Trophoblast cell (in vitro differentiated cells and primary cell): Measurements from ENCODE around the gene ADCY4.

Experiments used
- DNase-seq, 2 donors: peaks; one replicate each; pipeline ENCODE4 v3.0.0-alpha.2; 2016
- H2AFZ ChIP-seq: 2 replicates; pipeline ENCODE4 v1.6.1; 2013; ENCODE audit warnings: low read length, moderate library complexity, mild to moderate bottlenecking; ENCODE audit not compliant: insufficient read depth, poor library complexity
- H2AK5ac ChIP-seq: 2 replicates; pipeline ENCODE4 v1.6.1; 2013; ENCODE audit warnings: mild to moderate bottlenecking, low read length
- H2BK120ac ChIP-seq: 2 replicates; pipeline ENCODE4 v1.6.1; 2013; ENCODE audit warnings: low read length, mild to moderate bottlenecking, moderate library complexity; ENCODE audit not compliant: insufficient read depth, poor library complexity
- H2BK12ac ChIP-seq: 2 replicates; pipeline ENCODE4 v1.6.1; 2013; ENCODE audit warnings: mild to moderate bottlenecking, low read length, moderate library complexity
- H2BK5ac ChIP-seq: 2 replicates; pipeline ENCODE4 v1.6.1; 2013; ENCODE audit warnings: low read length, low read depth, moderate library complexity, mild to moderate bottlenecking; ENCODE audit not compliant: poor library complexity
- H3K14ac ChIP-seq: 2 replicates; pipeline ENCODE4 v1.6.1; 2013; ENCODE audit warnings: mild to moderate bottlenecking, low read length
- H3K18ac ChIP-seq: 2 replicates; pipeline ENCODE4 v1.6.1; 2013; ENCODE audit warnings: mild to moderate bottlenecking, low read length
- H3K23ac ChIP-seq: 2 replicates; pipeline ENCODE4 v1.6.1; 2013; ENCODE audit warnings: low read length
- H3K27ac ChIP-seq: 2 replicates; pipeline ENCODE4 v1.5.1; 2013; ENCODE audit warnings: low read depth, mild to moderate bottlenecking, inconsistent platforms, low read length, moderate library complexity
- H3K27me3 ChIP-seq: 2 replicates; pipeline ENCODE4 v1.6.1; 2013; ENCODE audit warnings: inconsistent platforms, mild to moderate bottlenecking, low read length, moderate library complexity; ENCODE audit not compliant: insufficient read depth
- H3K36me3 ChIP-seq, 2 experiments: 1 replicate in 1 of 2; 2 replicates in 1 of 2; pipeline ENCODE4 v1.6.1; 2013; ENCODE audit warnings: low read length in 2 of 2, mild to moderate bottlenecking in 2 of 2, moderate library complexity in 1 of 2; ENCODE audit not compliant: insufficient read depth in 2 of 2, control insufficient read depth in 1 of 2
- H3K4ac ChIP-seq: 2 replicates; pipeline ENCODE4 v1.6.1; 2013; ENCODE audit warnings: low read depth, mild to moderate bottlenecking, low read length, moderate library complexity
- H3K4me1 ChIP-seq, 2 experiments: 1 replicate in 1 of 2; 2 replicates in 1 of 2; pipeline ENCODE4 v1.6.1; 2013; ENCODE audit warnings: low read length in 2 of 2, mild to moderate bottlenecking in 2 of 2, moderate library complexity in 1 of 2; ENCODE audit not compliant: insufficient read depth in 2 of 2, control insufficient read depth in 1 of 2
- H3K4me2 ChIP-seq: 2 replicates; pipeline ENCODE4 v1.6.1; 2013; ENCODE audit warnings: inconsistent platforms, mild to moderate bottlenecking, low read length, moderate library complexity
- H3K4me3 ChIP-seq: 2 replicates; pipeline ENCODE4 v1.5.1; 2013; ENCODE audit warnings: mild to moderate bottlenecking, low read depth, low read length, inconsistent platforms
- H3K79me1 ChIP-seq: one replicate; pipeline ENCODE4 v1.6.1; 2013; ENCODE audit warnings: low read length
- H3K79me2 ChIP-seq: 2 replicates; pipeline ENCODE4 v1.6.1; 2013; ENCODE audit warnings: low read length, mild to moderate bottlenecking; ENCODE audit not compliant: control insufficient read depth, insufficient read depth, poor library complexity
- H3K9ac ChIP-seq: 2 replicates; pipeline ENCODE4 v1.6.1; 2013; ENCODE audit warnings: mild to moderate bottlenecking, low read length
- H3K9me3 ChIP-seq: 2 replicates; pipeline ENCODE4 v1.6.1; 2013; ENCODE audit warnings: low read depth, mild to moderate bottlenecking, control low read depth, inconsistent platforms, low read length; ENCODE audit not compliant: insufficient read depth
- H4K12ac ChIP-seq: 2 replicates; pipeline ENCODE4 v1.6.1; 2013; ENCODE audit warnings: low read depth, mild to moderate bottlenecking, low read length, moderate library complexity
- H4K8ac ChIP-seq: 2 replicates; pipeline ENCODE4 v1.6.1; 2013; ENCODE audit warnings: low read depth, mild to moderate bottlenecking, low read length, moderate library complexity
- H4K91ac ChIP-seq: one replicate; pipeline ENCODE4 v1.6.1; 2013; ENCODE audit warnings: low read depth, mild to moderate bottlenecking, low read length, moderate library complexity
- WGBS: extraction: QIAGEN DNeasy Blood & Tissue Kit; methylation state at CpG from one replicate; pipeline ENCODE4 v1.1.7; 2013; ENCODE audit warnings: missing lambda C conversion rate; ENCODE audit not compliant: insufficient read length, insufficient coverage; ENCODE audit errors: extremely low coverage; 5-methylcytosine and 5-hydroxymethylcytosine counted together

ADCY4 gene

GRCh38 chr14:24273422-24273998 is 61.4 kb downstream of the ADCY4 start:
- no peak overlapping the region for H2AFZ ChIP-seq
- H3K4me1 ChIP-seq = peaks cover 0 to 5% of the 10 kb centered on the region in 2 experiments
- H3K4me3 ChIP-seq = no peak overlapping the region
- H4K8ac ChIP-seq = no peak overlapping the region
- no peak overlapping the region for H4K12ac ChIP-seq
- H2BK5ac ChIP-seq = no peak overlapping the region
- no peak overlapping the region for H3K9ac ChIP-seq
- H3K23ac ChIP-seq = no peak overlapping the region
- H3K4ac ChIP-seq = no peak overlapping the region
- WGBS = no CpG with 5 or more reads among the region's 3 CpGs
- H4K91ac ChIP-seq = no peak overlapping the region
- no peak for DNase-seq
- no peak overlapping the region for H2BK12ac ChIP-seq
- H3K18ac ChIP-seq = no peak overlapping the region
- no peak overlapping the region for H2AK5ac ChIP-seq
- no peak overlapping the region for H3K27ac ChIP-seq
- H3K79me1 ChIP-seq = peaks cover 5% of the 10 kb centered on the region
- H3K9me3 ChIP-seq = no peaks in the 10 kb centered on the region
- H2BK120ac ChIP-seq = no peak overlapping the region
- no peak overlapping the region for H3K14ac ChIP-seq
- H3K4me2 ChIP-seq = no peak overlapping the region
- peaks cover 2% of the 10 kb centered on the region for H3K79me2 ChIP-seq
- H3K36me3 ChIP-seq = peaks cover 9 to 13% of the 10 kb centered on the region in 2 experiments
- H3K27me3 ChIP-seq = no peaks in the 10 kb centered on the region

GRCh38 chr14:24272467-24272866 is 62.4 kb downstream of the ADCY4 start:
- H3K4ac ChIP-seq = no peak overlapping the region
- H2BK120ac ChIP-seq = no peak overlapping the region
- no peak overlapping the region for H2BK5ac ChIP-seq
- H3K4me1 ChIP-seq = peaks cover 2 to 7% of the 10 kb centered on the region in 2 experiments
- no peak overlapping the region for H3K27ac ChIP-seq
- no peak overlapping the region for H3K9ac ChIP-seq
- no peaks in the 10 kb centered on the region for H3K27me3 ChIP-seq
- no peak overlapping the region for H3K4me3 ChIP-seq
- H4K91ac ChIP-seq = no peak overlapping the region
- H3K79me1 ChIP-seq = peaks cover 5% of the 10 kb centered on the region
- no peak overlapping the region for H2BK12ac ChIP-seq
- H3K4me2 ChIP-seq = no peak overlapping the region
- no peak overlapping the region for H3K18ac ChIP-seq
- no peak overlapping the region for H4K12ac ChIP-seq
- no peak overlapping the region for H3K14ac ChIP-seq
- H3K9me3 ChIP-seq = no peaks in the 10 kb centered on the region
- no peak for DNase-seq
- H2AFZ ChIP-seq = no peak overlapping the region
- WGBS = no CpG with 5 or more reads among the region's 2 CpGs
- H3K79me2 ChIP-seq = peaks cover 2% of the 10 kb centered on the region
- H2AK5ac ChIP-seq = no peak overlapping the region
- H3K23ac ChIP-seq = no peak overlapping the region
- peaks cover 15 to 20% of the 10 kb centered on the region in 2 experiments for H3K36me3 ChIP-seq
- no peak overlapping the region for H4K8ac ChIP-seq

GRCh38 chr14:24271834-24272263 is 63.0 kb downstream of the ADCY4 start:
- Histone ChIP-seq H3K18ac (peak overlapping the region; percentile 17), H2BK120ac (no peak overlapping the region), H4K12ac (no peak overlapping the region), H3K27me3 (no peaks in the 10 kb centered on the region), H3K79me1 (peaks cover 5% of the 10 kb centered on the region), H3K27ac (no peak overlapping the region), H3K4ac (peak overlapping the region; percentile 31), H3K4me2 (peak overlapping the region; percentile 77), H3K9ac (peak overlapping the region; percentile 42), H2AFZ (peak overlapping the region; percentile 14), H4K8ac (peak overlapping the region; percentile 23), H4K91ac (peak overlapping the region; percentile 7), H3K36me3 (peaks cover 22 to 26% of the 10 kb centered on the region in 2 experiments), H2BK12ac (no peak overlapping the region), H3K14ac (no peak overlapping the region), H3K23ac (no peak overlapping the region), H3K4me1 (peaks cover 3 to 9% of the 10 kb centered on the region in 2 experiments), H3K9me3 (no peaks in the 10 kb centered on the region), H3K4me3 (peak overlapping the region; percentile 81), H2AK5ac (no peak overlapping the region), H3K79me2 (peaks cover 2% of the 10 kb centered on the region), H2BK5ac (no peak overlapping the region)
- no CpG with 5 or more reads among the region's 3 CpGs for WGBS
- DNase-seq = no peak

- H3K4me2 ChIP-seq = peak within 1 kb of the TSS; percentile 77
- no CpG with 5 or more reads among the region's 61 CpGs for WGBS
- H2BK120ac ChIP-seq = peak within 1 kb of the TSS; percentile 84
- H3K9me3 ChIP-seq = no peaks in the 10 kb centered on the region
- peak within 1 kb of the TSS; percentile 29 for H2AK5ac ChIP-seq
- H3K23ac ChIP-seq = no peak within 1 kb of the TSS
- no peaks in the 10 kb centered on the region for H3K27me3 ChIP-seq
- H4K91ac ChIP-seq = peak within 1 kb of the TSS; percentile 97
- H3K14ac ChIP-seq = peak within 1 kb of the TSS; percentile 94
- peak; percentile 84 to 95 for DNase-seq
- H3K36me3 ChIP-seq = peaks cover 27 to 32% of the 10 kb centered on the region in 2 experiments
- peak within 1 kb of the TSS; percentile 56 for H3K4ac ChIP-seq
- H4K12ac ChIP-seq = peak within 1 kb of the TSS; percentile 78
- H3K18ac ChIP-seq = peak within 1 kb of the TSS; percentile 84
- H3K9ac ChIP-seq = peak within 1 kb of the TSS; percentile 82
- H3K79me1 ChIP-seq = peaks cover 5% of the 10 kb centered on the region
- H2BK5ac ChIP-seq = peak within 1 kb of the TSS; percentile 91
- H3K4me1 ChIP-seq = peaks cover 3 to 9% of the 10 kb centered on the region in 2 experiments
- peaks cover 2% of the 10 kb centered on the region for H3K79me2 ChIP-seq
- H2AFZ ChIP-seq = peak within 1 kb of the TSS; percentile 67
- peak within 1 kb of the TSS; percentile 81 for H3K4me3 ChIP-seq
- peak within 1 kb of the TSS; percentile 96 for H3K27ac ChIP-seq
- peak within 1 kb of the TSS; percentile 95 for H4K8ac ChIP-seq
- no peak within 1 kb of the TSS for H2BK12ac ChIP-seq
Observed at GRCh38 chr14:24271134-24271833, 63.6 kb downstream of the ADCY4 start, which contains the start of gene RABGGTA. Gene RABGGTA (minus strand): TSS chr14:24271597. CDS start chr14:24271115, 482 bp downstream.
